Bone marrow (tissue), 2 donors: Measurements from ENCODE around the gene TREH.

Experiments
- DNase-seq, 2 donors: peaks; one replicate each; lab custom pipeline; 2025; lab: John Stamatoyannopoulos, UW

Gene TREH

GRCh38 chr11:118629761-118630661 lies 49.4 kb downstream of the TREH start:
- no peak for DNase-seq

DNA sequence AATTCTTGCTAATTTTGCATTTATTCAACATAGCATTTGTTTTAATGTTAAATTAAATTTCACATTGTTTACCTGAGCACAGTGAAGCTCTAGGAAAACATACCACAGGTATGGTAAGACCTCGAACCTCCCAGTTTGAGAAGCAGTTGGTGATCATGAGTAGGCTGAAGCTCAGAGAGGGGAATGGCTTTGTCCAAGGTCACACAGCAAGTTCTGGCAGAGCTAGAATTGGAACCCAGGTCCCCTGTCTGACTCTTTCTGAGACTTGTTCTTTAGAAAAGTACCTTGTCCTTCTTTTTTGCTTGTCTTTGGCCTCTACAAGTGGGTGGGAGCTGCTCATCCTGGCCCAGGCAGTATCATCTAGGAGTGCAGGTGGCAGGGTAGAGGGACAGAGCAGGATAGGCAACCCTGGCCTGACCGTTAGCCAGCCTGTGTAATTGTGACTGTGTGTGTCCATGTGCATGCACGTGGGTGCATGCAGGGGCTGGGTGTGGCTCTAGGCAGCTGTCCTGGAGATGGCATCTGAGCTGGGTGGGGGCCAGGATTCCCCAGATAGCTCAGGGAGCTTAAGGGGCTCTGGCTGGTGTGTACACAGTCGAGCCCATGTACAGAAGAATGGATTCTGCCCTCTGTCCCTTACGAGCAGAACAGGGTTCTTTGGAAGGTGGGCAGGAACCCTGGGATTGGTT lies 50.4 kb downstream of the TREH start:
- no peak for DNase-seq

GRCh38 chr11:118628432-118628831 lies 51.0 kb downstream of the TREH start:
- no peak for DNase-seq

GRCh38 chr11:118628031-118628430 lies 51.4 kb downstream of the TREH start:
- no peak for DNase-seq

GRCh38 chr11:118627566-118627965 lies 51.9 kb downstream of the TREH start:
- DNase-seq, result no peak

DNA sequence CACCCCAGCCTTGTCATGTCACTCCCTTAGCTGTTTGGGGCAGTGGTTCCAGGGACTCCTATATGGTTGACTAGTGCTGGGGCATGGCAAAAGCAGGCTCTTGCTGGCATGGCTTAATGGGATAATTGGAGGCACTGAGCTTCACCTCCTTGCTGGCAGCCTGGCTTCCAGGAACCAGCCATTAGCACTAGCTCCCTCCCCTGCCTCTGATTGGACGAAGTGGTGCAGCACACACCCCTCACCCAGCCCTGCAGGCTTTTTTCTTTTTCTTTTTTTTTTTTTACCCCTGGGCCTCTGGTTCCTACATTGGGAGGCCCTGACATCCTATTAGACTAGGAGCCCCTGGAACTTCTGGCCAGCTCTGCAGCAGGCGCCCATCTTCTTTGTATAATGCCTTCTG lies 53.5 kb downstream of the TREH start:
- no peak for DNase-seq

GRCh38 chr11:118625036-118625690 lies 54.3 kb downstream of the TREH start:
- no peak for DNase-seq

DNA sequence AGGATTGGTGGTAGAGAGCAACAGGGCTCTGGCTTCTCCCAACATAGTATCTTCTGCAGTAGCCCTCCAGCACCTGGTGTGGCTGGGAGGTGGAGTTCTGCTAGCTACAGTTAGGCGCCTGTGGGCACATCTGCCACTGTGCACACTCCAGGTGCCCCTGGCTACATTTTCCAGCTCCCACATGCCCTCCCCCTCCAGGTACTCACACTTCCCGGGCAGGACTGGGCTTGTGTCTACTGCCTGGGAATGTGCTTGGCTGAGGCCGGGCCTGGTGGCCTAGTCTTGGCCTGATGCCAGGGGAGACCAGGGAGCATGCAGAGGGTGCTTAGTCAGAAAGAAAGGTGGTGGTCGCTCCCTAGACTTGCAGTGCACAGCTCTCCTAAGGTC lies 56.2 kb downstream of the TREH start:
- no peak for DNase-seq

GRCh38 chr11:118622376-118623268 lies 56.8 kb downstream of the TREH start:
- no peak for DNase-seq

DNA sequence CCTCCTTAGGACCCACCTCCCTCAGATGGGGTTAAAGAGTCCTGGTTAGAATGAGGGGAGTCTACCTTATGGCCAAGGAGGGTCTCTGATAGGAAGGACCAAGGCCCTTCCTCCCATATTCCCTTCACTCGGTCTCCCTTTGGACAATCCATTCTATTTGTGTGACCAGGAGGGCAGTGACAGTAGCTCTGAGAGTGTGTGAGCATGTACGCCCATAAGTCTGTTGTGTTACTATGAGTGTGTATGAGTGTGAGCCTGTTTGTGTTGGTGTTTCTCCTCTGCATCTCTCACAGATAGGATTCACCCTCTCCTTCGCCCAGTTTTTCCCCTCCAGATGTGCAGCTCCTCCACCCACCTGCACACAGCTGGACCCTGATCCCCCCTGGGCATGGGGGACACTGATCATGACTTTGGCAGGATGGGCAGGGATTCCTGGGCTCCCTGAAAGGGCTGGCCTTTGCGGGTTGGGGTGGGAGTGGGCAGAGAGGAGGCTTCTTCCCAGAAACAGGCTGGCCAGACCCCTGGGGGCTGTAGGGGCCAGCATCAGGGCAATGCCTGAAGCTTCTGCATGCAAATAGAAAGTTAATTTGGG lies 57.6 kb downstream of the TREH start:
- DNase-seq, result no peak

DNA sequence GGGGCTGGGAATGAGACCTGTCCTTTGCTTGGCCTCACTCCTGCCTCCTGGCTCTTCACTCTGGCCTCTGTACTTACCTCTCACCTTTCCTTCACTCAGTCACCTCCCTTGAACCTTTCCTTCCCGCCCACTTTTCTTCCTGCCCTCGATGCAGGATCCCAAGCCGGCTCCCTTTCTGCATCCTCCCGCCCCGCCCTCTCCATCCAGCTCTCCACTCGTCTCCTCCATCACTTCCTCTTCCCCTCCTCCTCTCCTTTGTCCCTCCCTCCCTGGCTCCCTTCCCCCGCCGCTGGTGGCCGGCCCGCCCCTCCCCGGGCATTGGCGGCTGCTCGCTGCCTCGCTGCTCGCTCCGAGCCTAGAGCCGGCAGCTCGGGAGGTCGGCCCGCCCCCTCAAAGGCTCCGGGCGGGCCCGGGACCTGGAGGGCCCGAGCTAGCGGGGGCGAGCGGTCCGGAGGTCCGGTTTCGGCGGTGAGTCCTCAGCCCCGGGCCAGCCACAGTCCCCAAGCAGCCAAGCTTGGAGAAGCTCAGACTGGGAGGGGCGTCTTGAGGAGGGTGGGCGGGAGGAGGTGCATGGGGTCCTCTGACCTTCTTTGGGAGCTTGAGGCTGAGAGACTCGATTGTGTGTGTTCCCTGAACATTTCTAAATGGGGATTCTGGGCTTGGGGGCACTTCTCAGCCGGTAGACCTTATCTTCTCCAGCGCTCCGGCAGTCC lies 58.2 kb downstream of the TREH start:
- DNase-seq, result peak in 1 of 2 donors; percentile 7

DNA sequence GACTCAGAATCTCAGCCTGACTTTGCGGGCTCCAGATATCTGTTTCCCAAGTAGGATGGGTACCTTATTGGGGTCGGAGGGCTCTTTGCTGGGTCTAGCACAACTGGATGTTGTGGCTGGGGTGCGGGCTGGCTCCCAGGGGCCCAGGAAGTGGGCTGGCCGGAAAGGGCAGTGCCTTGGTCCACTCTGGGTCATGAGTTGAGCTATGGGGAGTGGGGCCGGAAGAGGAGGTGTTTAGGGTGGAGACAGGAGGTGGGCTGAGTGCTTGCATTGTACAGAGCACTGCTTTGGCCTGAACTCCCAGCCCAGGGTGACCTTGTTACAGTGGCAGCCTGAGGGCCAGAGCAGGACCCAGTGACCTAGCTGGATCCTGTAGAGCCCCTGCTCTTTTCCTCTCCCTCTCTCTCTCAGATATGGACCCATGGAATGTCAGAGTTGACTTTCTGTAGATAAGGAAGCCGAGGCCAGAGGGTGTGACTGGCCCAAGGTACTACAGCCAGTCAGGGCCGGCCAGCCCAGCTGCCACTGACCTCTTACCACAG lies 58.9 kb downstream of the TREH start:
- no peak for DNase-seq

GRCh38 chr11:118619444-118620197 lies 59.8 kb downstream of the TREH start:
- DNase-seq, result peak in 1 of 2 donors; percentile 74

DNA sequence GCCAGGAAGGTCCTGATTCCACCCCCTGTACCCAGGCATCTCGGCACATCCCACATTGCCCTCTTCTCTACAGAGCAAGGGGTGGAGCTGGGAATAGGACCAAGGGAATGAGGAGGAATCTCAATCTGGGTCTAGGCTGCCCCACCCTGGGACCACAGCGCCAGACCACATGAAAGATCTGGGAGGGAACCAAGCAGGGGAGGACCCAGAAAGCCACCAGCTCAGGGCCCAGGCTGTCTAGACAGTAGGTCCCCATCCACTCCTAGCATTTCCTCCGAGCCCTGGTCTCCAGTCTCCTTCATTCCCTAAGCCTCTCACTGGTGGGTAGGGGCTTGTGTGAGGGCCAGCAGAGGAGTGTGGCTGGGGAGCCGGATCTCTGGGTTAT lies 60.5 kb downstream of the TREH start:
- no peak for DNase-seq

DNA sequence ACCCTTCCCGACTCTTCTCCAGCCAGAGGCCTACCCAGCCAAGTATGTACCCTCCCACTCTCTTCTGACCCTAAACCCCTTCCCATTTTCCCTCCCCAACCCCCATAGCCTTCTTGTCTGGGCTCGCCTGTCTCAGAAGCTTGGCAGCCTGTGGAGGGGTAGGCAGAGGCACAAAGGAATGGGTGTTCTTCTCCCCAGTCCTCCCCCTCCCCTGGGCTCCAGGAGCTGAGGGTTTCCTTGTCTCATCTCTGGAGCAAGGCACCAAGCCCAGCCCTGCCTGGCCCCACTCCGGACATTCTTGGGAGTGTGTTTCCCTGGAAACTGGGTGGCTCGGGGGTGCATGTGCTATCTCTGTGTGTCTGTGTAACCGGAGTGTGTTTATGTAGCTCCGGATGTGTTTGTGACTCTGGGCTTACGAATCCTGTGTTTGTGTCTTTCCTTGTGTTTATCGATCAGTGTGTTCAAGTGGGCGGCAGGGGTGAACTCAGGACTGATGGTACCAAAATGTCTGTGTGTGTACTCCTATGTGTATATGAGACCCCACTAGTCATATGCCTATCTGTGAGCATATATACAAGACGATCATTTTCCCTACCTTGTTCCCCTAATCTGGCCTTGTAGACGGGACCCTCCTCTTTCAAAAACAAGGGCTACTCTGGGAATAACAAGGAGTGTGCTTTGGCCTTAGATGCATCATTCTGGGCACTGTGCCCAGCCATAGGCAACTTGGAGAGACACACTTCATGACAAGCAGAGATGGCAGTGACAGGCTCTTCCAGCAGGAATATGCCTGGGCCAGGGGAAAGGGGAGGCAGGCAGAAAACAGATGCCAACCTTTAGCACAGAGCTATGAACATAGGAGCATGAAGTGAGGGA lies 61.1 kb downstream of the TREH start:
- no peak for DNase-seq

DNA sequence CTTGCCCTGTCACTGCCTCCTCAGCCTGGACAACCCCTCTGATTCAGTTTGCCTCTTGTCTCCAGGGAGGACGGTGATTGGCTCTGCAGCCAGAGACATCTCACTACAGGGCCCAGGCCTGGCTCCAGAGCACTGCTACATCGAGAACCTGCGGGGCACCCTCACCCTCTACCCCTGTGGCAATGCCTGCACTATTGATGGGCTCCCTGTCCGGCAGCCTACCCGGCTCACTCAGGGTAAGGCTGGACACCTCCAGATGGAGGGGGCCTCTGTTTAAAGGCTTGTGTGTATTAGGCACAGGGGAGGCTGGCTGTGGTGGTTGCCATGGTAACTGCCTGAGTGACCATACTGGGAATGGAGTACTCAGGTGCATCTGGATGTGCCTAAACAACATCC lies 63.5 kb downstream of the TREH start:
- DNase-seq, result no peak

DNA sequence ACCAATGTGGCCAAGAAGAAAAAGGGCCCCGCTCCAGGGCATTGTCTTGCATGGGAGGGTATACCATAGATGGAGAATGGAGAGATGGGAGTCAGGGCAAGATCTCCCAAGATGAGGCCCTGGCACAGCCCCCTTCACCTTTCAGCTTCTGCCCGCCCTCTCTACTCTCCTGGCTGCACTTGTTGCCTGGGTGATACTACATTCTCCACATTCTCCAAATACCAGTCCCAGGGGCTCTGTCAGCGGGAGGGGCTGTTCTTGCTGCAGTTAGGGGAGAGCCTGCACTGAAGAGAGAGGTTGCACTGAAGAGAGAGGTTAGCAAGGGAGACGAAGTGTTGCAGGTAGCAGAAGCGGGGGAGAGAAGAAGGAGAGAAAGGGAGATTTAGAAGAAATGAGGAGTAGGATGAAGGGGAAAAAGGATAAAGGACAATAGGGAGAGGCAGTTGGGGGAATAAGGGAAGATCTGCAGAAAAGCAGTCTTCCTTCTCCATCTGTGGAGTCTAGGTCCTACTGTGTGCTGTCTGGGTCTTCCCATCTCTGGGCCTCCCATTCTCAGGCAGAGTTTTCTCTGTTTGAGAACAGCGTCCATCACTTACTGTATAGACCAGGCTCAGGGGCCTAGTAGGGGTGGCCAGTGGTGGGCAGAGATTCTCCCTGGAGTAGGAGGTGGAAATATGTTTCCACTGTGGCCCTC lies 64.0 kb downstream of the TREH start:
- DNase-seq, result no peak

DNA sequence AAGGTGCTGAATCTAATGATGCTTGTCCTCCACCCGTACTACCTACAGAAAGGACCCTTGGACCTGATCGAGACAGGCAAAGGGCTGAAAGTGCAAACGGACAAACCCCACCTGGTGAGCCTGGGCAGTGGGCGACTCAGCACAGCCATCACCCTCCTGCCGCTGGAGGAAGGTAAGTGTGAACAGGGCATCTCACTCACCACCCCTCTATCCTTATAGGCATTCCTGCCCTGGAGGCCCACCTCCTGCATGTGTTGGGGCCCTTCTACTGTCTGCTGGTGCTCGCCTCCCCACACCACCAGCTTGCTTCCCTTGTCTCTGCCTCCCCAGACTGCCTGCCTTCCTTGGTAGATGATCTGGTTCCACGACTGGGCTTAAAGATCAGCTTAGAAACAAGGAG lies 64.9 kb downstream of the TREH start:
- no peak for DNase-seq
